ENCODE results near the gene LPAR2. TPM values are rescaled to one million over a fixed set of nuclear protein-coding genes. Genes with fewer than 3 reads are reported as not detected.

The LPAR2 gene
- total RNA-seq, 2 donors from 2014 or later = 72.8 to 82.2 TPM

DNA sequence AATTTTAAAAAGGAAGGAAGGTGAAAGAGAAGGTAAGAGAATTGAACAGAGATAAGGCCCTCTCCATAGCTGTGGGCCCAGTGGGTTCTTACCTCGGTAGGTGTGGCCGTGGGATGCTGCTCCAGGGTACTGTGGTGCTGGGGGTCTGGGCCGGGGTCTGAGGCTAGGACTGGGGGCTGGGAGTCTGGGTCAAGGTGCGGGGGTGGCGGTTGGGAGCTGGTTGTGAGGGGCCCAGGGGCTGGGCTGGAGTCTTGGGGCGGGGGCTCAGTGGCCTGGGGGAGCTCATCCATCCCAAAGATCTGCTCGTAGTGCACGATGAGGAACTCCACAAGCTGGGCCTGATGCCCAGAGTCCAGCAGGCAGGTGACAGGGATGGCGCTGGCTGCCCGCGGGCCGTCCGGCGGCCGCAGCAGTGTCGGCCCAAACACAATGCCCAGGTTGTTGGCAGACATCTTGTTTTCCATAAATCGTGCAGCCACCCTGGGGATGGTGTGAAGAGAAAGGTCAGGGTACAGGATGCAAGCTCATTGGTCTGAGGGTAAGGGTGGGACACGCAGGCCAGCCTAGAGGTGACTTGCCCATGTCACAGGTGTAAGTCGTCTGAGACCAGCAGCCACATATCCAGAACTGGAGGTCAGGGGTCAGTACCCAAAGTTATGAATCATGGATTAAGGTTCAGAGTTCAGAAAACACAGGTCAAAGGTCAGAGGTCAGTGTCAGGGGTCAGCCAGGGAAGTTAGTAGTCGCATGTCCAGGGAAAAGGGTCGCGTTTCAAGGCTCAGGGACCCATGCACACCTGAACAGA, 5.9 kb upstream of the LPAR2 start:
- ATAC-seq (replicated peaks in 1 of 2) (no peak), DNase-seq (no peak)
- peaks cover 8 to 28% of the 10 kb centered on the region in 2 donors for H3K36me3 Mint-ChIP-seq (ENCODE audit: insufficient read depth in 2 of 2)
- peak overlapping the region; percentile 47 for H3K27ac Mint-ChIP-seq
- no peaks in the 10 kb centered on the region for H3K9me3 Mint-ChIP-seq
- no peak overlapping the region for H3K4me3 Mint-ChIP-seq
- no peaks in the 10 kb centered on the region for H3K27me3 Mint-ChIP-seq (ENCODE audit: low read depth)
- H3K4me1 Mint-ChIP-seq (ENCODE audit: low read depth) = peaks cover 5% of the 10 kb centered on the region

GRCh38 chr19:19632661-19633060, 4.6 kb upstream of the LPAR2 start:
- Mint-ChIP-seq H3K36me3 (ENCODE audit: insufficient read depth in 2 of 2) (peaks cover 8 to 26% of the 10 kb centered on the region in 2 donors), H3K27ac (peak overlapping the region; percentile 78), H3K4me1 (ENCODE audit: low read depth) (peaks cover 10% of the 10 kb centered on the region), H3K27me3 (ENCODE audit: low read depth) (no peaks in the 10 kb centered on the region), H3K9me3 (no peaks in the 10 kb centered on the region), H3K4me3 (no peak overlapping the region)
- DNase-seq (no peak), ATAC-seq (replicated peaks in 1 of 2) (no peak)

DNA sequence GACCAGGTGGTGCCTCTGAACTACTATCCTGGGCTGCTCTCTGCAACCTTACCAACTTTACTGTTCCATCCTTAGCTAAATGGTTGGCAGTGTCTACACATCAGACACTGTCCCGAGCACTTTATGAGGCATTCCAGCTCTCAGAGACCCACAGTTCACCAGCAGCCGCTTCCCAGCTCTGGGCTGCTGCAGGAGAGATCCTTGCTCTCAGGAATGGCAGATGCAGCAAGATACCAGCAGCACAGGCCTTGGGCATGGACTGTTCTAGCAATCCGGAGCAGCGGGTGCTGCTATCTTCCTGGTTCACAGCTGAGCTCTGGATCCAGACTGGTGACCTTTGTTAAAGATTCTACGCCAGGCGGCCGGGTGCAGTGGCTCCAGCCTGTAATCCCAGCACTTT, 3.3 kb upstream of the LPAR2 start:
- no peak for DNase-seq
- H3K4me3 Mint-ChIP-seq = no peak overlapping the region
- peaks cover 15 to 26% of the 10 kb centered on the region in 2 donors for H3K36me3 Mint-ChIP-seq (ENCODE audit: insufficient read depth in 2 of 2)
- no peak for ATAC-seq (replicated peaks in 1 of 2)
- H3K27me3 Mint-ChIP-seq (ENCODE audit: low read depth) = no peaks in the 10 kb centered on the region
- H3K9me3 Mint-ChIP-seq = no peaks in the 10 kb centered on the region
- peaks cover 23% of the 10 kb centered on the region for H3K4me1 Mint-ChIP-seq (ENCODE audit: low read depth)
- no peak overlapping the region for H3K27ac Mint-ChIP-seq

GRCh38 chr19:19630426-19630825, 2.4 kb upstream of the LPAR2 start:
- ATAC-seq (replicated peaks in 1 of 2) = no peak
- no peak for DNase-seq
- peaks cover 29% of the 10 kb centered on the region for H3K4me1 Mint-ChIP-seq (ENCODE audit: low read depth)
- H3K4me3 Mint-ChIP-seq = no peak overlapping the region
- no peak overlapping the region for H3K27ac Mint-ChIP-seq
- no peaks in the 10 kb centered on the region for H3K9me3 Mint-ChIP-seq
- H3K36me3 Mint-ChIP-seq (ENCODE audit: insufficient read depth in 2 of 2) = peaks cover 18 to 20% of the 10 kb centered on the region in 2 donors
- no peaks in the 10 kb centered on the region for H3K27me3 Mint-ChIP-seq (ENCODE audit: low read depth)

DNA sequence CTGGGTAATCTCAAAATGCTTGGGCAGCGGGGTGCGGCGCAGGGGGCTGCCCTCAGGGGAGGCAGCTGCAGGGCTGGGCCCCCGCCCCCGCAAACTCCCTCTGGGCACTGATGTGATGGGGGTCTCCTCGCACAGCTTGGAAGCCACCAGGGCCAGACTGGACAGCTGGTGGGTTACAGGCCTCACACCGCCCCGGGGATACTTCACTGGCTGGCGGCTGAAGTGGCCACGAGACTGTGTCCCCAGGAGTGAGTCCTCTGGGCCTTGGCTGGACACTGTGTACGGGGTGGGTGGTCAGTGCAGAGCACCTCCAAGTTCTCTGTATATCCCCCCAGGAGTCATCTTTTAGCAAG, 2.0 kb upstream of the LPAR2 start:
- H3K27ac Mint-ChIP-seq = no peak overlapping the region
- H3K36me3 Mint-ChIP-seq (ENCODE audit: insufficient read depth in 2 of 2) = peaks cover 18 to 20% of the 10 kb centered on the region in 2 donors

DNA sequence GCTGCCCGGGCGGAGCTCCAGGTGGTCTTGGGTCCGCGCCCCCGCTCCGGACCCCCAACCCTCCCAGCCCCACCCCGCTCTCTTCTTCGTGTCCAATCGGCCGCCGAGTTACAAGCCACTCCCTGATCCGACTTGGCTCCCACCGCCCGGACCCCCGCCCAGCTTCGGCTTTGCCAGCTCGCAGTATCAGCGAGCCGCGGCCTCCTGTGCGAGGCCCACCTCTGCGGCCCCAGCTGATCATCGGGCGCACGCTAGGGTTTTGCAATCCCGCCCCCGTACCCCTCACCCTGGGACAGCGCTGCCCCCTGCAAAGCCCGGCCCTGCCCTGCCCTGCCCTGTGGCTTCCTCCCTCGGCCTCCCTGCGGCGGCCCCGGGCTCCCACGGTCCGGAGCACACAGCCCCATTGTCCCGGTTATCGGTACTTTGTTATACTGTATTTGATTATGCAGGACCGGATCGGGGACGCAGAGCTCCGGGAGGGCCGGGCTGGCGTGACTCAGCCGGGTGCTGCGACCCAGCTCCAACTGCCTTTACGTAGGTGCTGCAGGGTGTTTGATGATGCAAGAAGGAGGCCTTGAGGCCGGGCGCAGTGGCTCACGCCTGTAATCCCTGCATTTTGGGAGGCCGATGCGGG, 598 bp upstream of the LPAR2 start:
- no peaks in the 10 kb centered on the region for H3K27me3 Mint-ChIP-seq (ENCODE audit: low read depth)
- peak; percentile 49 to 62 for ATAC-seq (replicated peaks in 1 of 2)
- H3K36me3 Mint-ChIP-seq (ENCODE audit: insufficient read depth in 2 of 2) = peaks cover 13 to 23% of the 10 kb centered on the region in 2 donors
- peak; percentile 66 to 67 for DNase-seq
- peak overlapping the region; percentile 74 to 84 for H3K4me3 Mint-ChIP-seq
- H3K9me3 Mint-ChIP-seq = no peaks in the 10 kb centered on the region
- H3K4me1 Mint-ChIP-seq (ENCODE audit: low read depth) = peaks cover 31% of the 10 kb centered on the region
- peak overlapping the region; percentile 22 for H3K27ac Mint-ChIP-seq

More for the DNA sequence above, 2.0 kb upstream of the LPAR2 start:
- Mint-ChIP-seq H3K27me3 (ENCODE audit: low read depth) (no peaks in the 10 kb centered on the region), H3K4me1 (ENCODE audit: low read depth) (peaks cover 28% of the 10 kb centered on the region), H3K4me3 (no peak overlapping the region), H3K9me3 (no peaks in the 10 kb centered on the region)
- ATAC-seq (replicated peaks in 1 of 2) = no peak
- DNase-seq = no peak

DNA sequence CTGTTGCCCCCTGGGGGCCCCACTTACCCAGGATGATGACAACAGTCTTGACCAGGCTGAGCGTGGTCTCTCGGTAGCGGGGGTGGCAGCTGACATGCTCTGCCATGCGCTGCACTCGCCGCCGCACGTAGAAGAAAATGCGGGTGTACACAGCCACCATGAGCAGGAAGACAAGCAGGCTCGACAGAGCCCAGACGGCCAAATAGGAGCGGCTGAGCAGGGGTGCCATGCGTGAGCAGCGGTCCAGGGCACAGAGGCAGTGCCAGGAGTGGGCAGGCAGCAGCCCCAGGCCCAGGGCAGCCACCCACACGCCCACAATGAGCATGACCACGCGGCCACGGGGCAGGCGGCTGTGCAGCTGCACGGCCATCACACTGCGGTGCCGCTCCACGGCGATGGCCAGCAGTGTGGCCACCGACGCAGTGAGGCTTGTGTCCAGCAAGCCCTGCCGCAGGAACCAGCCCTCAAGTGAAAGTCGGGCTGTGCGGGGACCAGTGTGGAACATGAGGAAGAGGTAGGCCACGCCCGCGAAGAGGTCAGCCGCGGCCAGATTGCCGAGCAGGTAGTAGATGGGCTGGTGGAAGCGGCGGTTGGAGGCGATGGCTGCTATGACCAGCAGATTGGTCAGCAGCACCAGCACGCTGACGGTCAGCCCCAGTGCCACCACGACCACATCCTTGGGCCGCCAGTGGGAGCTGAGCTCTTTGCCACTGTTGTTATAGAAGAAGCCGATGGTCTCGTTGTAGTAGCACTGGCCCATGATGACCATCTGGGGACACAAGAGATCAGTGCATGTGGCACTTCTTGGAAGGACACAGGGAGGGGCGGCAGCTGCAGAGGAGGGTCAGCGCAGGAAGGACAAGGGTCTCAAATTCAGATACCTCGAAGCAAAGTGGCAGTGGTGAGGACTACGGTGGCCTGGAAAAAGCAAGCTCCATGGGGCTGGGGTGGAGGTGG, 1.2 kb downstream of the LPAR2 start:
- no peak for DNase-seq
- peak overlapping the region; percentile 90 for H3K27ac Mint-ChIP-seq
- no peak for ATAC-seq (replicated peaks in 1 of 2)
- no peaks in the 10 kb centered on the region for H3K9me3 Mint-ChIP-seq
- peak overlapping the region; percentile 93 to 96 for H3K4me3 Mint-ChIP-seq
- peaks cover 8 to 15% of the 10 kb centered on the region in 2 donors for H3K36me3 Mint-ChIP-seq (ENCODE audit: insufficient read depth in 2 of 2)
- H3K27me3 Mint-ChIP-seq (ENCODE audit: low read depth) = no peaks in the 10 kb centered on the region
- peaks cover 31% of the 10 kb centered on the region for H3K4me1 Mint-ChIP-seq (ENCODE audit: low read depth)

GRCh38 chr19:19624032-19624570, 3.9 kb downstream of the LPAR2 start:
- Mint-ChIP-seq H3K4me1 (ENCODE audit: low read depth) (peaks cover 39% of the 10 kb centered on the region), H3K36me3 (ENCODE audit: insufficient read depth in 2 of 2) (peaks cover 5 to 15% of the 10 kb centered on the region in 2 donors), H3K4me3 (peak overlapping the region in 1 of 2 donors; percentile 45), H3K27me3 (ENCODE audit: low read depth) (no peaks in the 10 kb centered on the region), H3K27ac (no peak overlapping the region), H3K9me3 (no peaks in the 10 kb centered on the region)
- ATAC-seq (replicated peaks in 1 of 2) = no peak
- no peak for DNase-seq

DNA sequence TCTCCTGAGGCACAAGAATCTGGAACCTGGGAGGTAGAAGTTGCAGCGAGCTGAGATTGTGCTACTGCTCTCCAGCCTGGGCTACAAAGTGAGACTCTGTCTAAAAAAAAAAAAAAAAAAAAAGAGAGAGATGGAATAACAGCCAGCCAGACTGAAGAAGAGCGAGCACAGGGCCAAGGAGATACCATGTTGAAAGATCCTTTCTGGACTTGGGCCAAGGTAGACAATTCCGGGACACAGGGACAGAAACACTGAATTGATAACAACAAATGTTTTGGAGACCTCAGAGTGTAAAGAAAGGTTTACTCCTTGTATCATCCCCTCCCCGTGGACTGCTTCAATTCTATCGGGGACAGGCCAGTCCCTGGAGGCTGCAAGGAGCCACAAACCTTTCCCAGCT, 4.6 kb downstream of the LPAR2 start:
- Mint-ChIP-seq H3K36me3 (ENCODE audit: insufficient read depth in 2 of 2) (peaks cover 3 to 15% of the 10 kb centered on the region in 2 donors), H3K27ac (no peak overlapping the region)

GRCh38 chr19:19619849-19620210, 8.2 kb downstream of the LPAR2 start:
- H3K27ac Mint-ChIP-seq = no peak overlapping the region
- H3K36me3 Mint-ChIP-seq (ENCODE audit: insufficient read depth in 2 of 2) = peaks cover 0 to 10% of the 10 kb centered on the region in 2 donors
- peaks cover 51% of the 10 kb centered on the region for H3K4me1 Mint-ChIP-seq (ENCODE audit: low read depth)
- no peak overlapping the region for H3K4me3 Mint-ChIP-seq
- DNase-seq (no peak), ATAC-seq (replicated peaks in 1 of 2) (no peak)
- no peaks in the 10 kb centered on the region for H3K27me3 Mint-ChIP-seq (ENCODE audit: low read depth)
- no peaks in the 10 kb centered on the region for H3K9me3 Mint-ChIP-seq

More for the DNA sequence above, 4.6 kb downstream of the LPAR2 start:
- DNase-seq (no peak), ATAC-seq (replicated peaks in 1 of 2) (no peak)
- no peaks in the 10 kb centered on the region for H3K27me3 Mint-ChIP-seq (ENCODE audit: low read depth)
- H3K4me3 Mint-ChIP-seq = no peak overlapping the region
- H3K4me1 Mint-ChIP-seq (ENCODE audit: low read depth) = peaks cover 39% of the 10 kb centered on the region
- no peaks in the 10 kb centered on the region for H3K9me3 Mint-ChIP-seq

DNA sequence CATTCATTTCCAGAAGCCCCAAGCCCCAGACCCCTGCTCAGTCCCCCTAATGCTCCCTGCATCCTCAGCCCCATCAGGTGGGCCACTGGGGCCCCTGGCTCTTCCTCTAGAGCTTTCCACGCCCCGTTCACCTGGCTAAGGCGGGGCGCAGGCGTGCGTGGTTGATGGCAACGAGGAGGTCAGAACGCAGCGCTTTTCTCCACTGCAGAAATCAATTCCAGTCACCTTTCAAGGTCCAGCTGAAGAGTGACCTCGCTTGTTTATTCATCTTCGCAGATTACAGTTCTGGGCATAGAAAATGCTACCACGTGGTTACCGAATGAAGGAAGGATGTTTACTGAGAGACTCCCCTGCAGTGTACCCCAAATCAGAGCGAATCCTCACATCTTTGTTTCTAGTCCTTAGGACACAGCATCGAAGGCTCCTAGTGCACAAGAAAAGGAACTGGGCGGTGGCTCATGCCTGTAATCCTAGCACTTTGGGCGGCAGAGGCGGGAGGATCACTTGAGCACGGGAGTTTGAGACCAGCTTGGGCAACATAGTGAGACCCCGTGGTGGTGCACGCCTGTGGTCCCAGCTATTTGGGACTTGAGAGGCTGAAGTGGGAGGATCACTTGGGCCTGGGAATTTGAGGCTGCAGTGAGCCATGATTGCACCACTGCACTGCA, 8.7 kb downstream of the LPAR2 start:
- ATAC-seq (replicated peaks in 1 of 2) = no peak
- Mint-ChIP-seq H3K36me3 (ENCODE audit: insufficient read depth in 2 of 2) (peaks cover 0 to 8% of the 10 kb centered on the region in 2 donors), H3K27ac (no peak overlapping the region), H3K4me3 (peak overlapping the region; percentile 92 to 96), H3K9me3 (no peaks in the 10 kb centered on the region), H3K27me3 (ENCODE audit: low read depth) (no peaks in the 10 kb centered on the region), H3K4me1 (ENCODE audit: low read depth) (peaks cover 56% of the 10 kb centered on the region)
- DNase-seq = no peak

Data from activated T-cell treated with anti-CD3 and anti-CD28 coated beads, Interleukin-2, amount 50 U/mL, for 72 hours (primary cell).